8988T (cell line): ENCODE measurements around the gene PMS1.
"Not testable (repeated sequence)": the region's sequence is repeated elsewhere in the genome, so short reads cannot be mapped to it uniquely, and the experiment has no call there.

Source experiments
- DNase-seq: peaks from one replicate; pipeline ENCODE4 v3.0.0; 2011

The PMS1 gene

GRCh38 chr2:189818249-189819038 is 34.2 kb downstream of the PMS1 start:
- DNase-seq: no peak

DNA sequence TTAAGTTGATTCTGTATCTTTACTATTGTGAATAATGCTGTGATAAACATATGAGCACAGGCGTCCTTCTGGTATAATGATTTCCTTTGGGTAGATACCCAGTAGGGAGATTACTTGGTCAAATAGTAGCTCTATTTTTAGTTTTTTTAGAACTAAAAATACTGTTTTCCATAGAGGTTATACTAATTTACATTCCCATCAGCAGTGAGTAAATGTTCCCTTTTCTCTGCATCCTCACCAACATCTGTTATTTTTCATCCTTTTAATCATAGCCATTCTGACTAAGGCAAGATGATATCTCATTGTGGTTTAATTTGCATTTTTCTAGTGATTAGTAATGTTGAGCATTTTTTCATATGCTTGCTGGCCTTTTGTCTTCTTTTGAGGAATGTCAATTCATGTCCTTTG is 35.1 kb downstream of the PMS1 start:
- DNase-seq: no peak

- DNase-seq: no peak
Measured at GRCh38 chr2:189821953-189822748, 37.9 kb downstream of the PMS1 start.

GRCh38 chr2:189824694-189825396 is 40.6 kb downstream of the PMS1 start:
- DNase-seq: no peak

DNA sequence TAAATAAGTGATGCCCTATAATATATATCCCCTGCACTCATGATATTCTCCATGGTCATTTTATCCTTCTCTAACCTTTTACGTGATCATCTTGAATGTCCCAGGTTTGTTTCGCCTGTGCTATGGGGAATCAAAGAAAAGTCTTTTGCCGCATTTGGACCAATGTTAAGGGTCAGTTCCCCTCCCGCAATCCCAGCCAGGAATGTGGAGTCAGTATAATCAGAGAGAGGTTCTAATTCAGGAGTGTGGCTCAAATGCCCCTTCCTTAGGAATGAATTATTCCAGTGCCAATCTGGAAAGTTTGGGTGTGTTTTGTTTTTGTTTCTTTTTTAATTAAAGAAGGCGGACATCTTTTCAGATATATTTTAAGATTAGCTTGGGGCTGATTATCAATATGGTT is 41.8 kb downstream of the PMS1 start:
- no peak for DNase-seq

GRCh38 chr2:189829102-189829833 is 45.0 kb downstream of the PMS1 start:
- no peak for DNase-seq

- DNase-seq: no peak
Measured at GRCh38 chr2:189830510-189830909, 46.3 kb downstream of the PMS1 start.

DNA sequence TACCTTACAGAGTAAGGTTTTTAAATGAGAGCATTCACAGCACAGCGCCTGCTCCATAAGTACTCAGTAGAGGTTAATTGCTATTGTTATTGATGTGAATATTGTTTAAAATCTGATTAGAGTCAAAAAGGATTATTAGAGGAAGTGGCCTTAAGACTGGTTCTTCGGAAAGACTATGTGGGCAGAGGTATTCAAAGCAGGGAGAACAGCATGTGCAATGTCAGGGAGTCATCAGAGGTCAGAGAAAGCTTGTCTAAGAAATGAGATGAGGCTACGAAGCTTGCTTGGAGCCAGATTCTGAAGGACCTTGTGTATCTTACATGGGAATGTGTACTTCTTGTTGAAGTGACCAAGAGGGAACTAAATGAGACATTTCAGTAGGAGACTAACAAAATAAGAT is 49.8 kb downstream of the PMS1 start:
- DNase-seq: no peak

- not testable (repeated sequence) for DNase-seq
Measured at GRCh38 chr2:189834642-189835041, 50.4 kb downstream of the PMS1 start.

DNA sequence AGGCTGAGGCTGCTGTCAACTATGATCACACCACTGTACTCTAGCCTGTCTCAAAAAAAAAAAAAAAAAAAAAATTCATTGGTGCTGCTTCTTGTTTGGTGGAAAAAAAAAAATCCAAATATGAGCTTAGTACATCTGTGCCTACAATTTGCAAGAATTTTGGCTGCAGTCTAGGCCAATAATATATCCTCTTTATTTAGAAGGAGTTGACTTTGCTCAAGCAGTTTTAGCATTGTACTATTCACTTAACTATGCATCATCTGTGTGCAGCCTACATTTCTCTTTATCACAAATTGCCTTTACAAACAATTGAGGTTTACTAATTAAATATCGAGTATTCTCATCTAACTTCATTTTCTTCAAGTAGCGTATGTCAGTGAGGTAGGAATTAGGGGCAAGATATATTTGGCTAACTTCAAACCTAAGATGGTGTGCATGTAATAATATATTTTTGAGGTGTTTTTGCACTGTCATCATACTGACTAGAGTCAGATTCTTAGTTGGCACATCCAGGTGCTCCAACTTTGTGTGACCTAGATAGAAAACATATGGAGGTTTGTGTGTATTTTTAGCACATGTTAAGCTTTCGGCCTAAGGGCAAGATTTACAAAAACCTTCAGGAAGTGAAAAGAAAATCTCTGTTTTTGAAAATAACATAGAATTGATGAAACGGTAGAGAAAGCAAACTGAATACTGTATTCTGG is 51.8 kb downstream of the PMS1 start:
- DNase-seq: no peak

- DNase-seq: no peak
Measured at GRCh38 chr2:189836644-189837043, 52.4 kb downstream of the PMS1 start.

DNA sequence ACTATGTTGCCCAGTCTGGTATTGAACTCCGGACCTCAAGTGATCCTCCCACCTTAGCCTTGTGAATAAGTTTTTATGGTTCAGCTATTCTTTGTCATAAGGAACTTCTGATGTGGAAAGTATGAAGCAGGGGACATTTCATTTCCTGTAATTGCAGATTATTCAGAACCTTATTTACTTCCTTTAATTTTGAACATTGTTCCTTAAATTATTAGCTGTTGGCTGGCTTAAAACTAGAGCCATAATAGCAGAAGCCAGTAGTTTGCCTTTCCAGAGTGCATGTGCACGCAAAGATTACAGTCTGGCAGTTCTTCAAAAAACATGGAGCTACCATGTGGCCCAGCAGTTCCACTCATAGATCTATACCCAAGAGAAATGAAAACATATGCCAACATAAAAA is 53.1 kb downstream of the PMS1 start:
- DNase-seq: no peak

- DNase-seq: no peak
Measured at GRCh38 chr2:189841019-189841418, 56.8 kb downstream of the PMS1 start.

- no peak for DNase-seq
Measured at GRCh38 chr2:189848276-189848675, 64.0 kb downstream of the PMS1 start.

- DNase-seq: no peak
Measured at GRCh38 chr2:189849550-189849949, 65.3 kb downstream of the PMS1 start.

GRCh38 chr2:189851174-189851826 is 67.0 kb downstream of the PMS1 start:
- DNase-seq: no peak

DNA sequence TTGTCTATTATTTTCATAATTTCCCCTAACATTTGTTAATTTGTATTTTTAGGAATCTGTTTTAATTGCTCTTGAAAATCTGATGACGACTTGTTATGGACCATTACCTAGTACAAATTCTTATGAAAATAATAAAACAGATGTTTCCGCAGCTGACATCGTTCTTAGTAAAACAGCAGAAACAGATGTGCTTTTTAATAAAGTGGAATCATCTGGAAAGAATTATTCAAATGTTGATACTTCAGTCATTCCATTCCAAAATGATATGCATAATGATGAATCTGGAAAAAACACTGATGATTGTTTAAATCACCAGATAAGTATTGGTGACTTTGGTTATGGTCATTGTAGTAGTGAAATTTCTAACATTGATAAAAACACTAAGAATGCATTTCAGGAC is 69.9 kb downstream of the PMS1 start:
- DNase-seq: no peak

GRCh38 chr2:189854940-189855339 is 70.7 kb downstream of the PMS1 start:
- no peak for DNase-seq

- DNase-seq: no peak
Measured at GRCh38 chr2:189858291-189858690, 74.0 kb downstream of the PMS1 start.

GRCh38 chr2:189860161-189860560 is 75.9 kb downstream of the PMS1 start:
- DNase-seq: no peak

DNA sequence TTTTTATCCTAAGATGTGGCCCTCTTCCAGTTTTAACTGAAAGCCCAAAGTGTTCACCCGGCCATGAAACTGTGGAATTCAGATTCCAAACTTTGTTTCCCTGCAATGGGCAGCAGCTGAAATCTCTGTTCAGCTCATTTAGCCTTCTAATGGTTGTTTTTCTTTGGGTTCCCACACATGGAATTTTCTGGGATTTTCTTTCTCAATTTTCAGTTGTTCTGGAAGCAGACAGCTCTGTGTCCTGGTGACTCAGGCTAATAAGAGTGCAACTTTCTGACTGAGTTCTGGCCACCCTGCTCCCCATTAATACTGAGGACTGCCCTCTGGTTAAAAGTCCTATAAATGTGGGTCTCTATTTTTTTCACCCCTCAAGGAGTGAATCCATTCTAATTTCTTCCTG is 78.5 kb downstream of the PMS1 start:
- DNase-seq: no peak

- DNase-seq: no peak
Measured at GRCh38 chr2:189865826-189866225, 81.6 kb downstream of the PMS1 start.
